SK-N-SH treated with all-trans-retinoic acid at 6 μM for 48 hours (cell line): ENCODE results near the gene OR5M8.

ENCODE experiments used
- ATAC-seq: fragments of 200-7000 bp; cut with Tn5 transposase; 3 replicates; pipeline ENCODE4 v1.9.1; 2020; ENCODE audit warnings: mild to moderate bottlenecking, moderate library complexity
- BACH2 ChIP-seq: fragments of 250-450 bp; sonication (Bioruptor Pico); IDR thresholded peaks from 2 replicates; pipeline ENCODE4 v1.9.0; 2021; ENCODE audit warnings: mild to moderate bottlenecking, borderline replicate concordance
- CREB5 ChIP-seq: fragments of 250-450 bp; sonication (Bioruptor Pico); IDR thresholded peaks from 2 replicates; pipeline ENCODE4 v1.5.1; 2020; ENCODE audit warnings: low read depth, mild to moderate bottlenecking, moderate library complexity
- CSRNP3 ChIP-seq: fragments of 250-450 bp; sonication (Bioruptor Pico); IDR thresholded peaks from 2 replicates; pipeline ENCODE4 v1.5.1; 2021; ENCODE audit warnings: mild to moderate bottlenecking, moderate library complexity
- ESRRG ChIP-seq: fragments of 250-450 bp; sonication (Bioruptor Pico); IDR thresholded peaks from 2 replicates; pipeline ENCODE4 v1.6.1; 2021; ENCODE audit warnings: mild to moderate bottlenecking
- GLIS3 ChIP-seq: fragments of 250-450 bp; sonication (Bioruptor Pico); IDR thresholded peaks from 2 replicates; pipeline ENCODE4 v1.5.0; 2020; ENCODE audit warnings: mild to moderate bottlenecking, moderate library complexity
- OSR1 ChIP-seq: fragments of 250-450 bp; sonication (Bioruptor Pico); IDR thresholded peaks from 2 replicates; pipeline ENCODE4 v1.8.0; 2022; ENCODE audit warnings: moderate library complexity, mild to moderate bottlenecking, inconsistent platforms
- PATZ1 ChIP-seq: fragments of 250-450 bp; sonication (Bioruptor Pico); IDR thresholded peaks from 2 replicates; pipeline ENCODE4 v1.8.0; 2020; ENCODE audit warnings: mild to moderate bottlenecking, moderate library complexity, borderline replicate concordance
- POU6F1 ChIP-seq: fragments of 250-450 bp; sonication (Bioruptor Pico); IDR thresholded peaks from 2 replicates; pipeline ENCODE4 v1.8.0; 2021; ENCODE audit warnings: low read depth, mild to moderate bottlenecking, moderate library complexity, borderline replicate concordance
- PPARA ChIP-seq: fragments of 250-450 bp; sonication (Bioruptor Pico); IDR thresholded peaks from 2 replicates; pipeline ENCODE4 v1.5.0; 2020; ENCODE audit warnings: mild to moderate bottlenecking, borderline replicate concordance
- RARB ChIP-seq: fragments of 250-450 bp; sonication (Bioruptor Pico); IDR thresholded peaks from 2 replicates; pipeline ENCODE4 v1.8.0; 2021; ENCODE audit warnings: mild to moderate bottlenecking, moderate library complexity
- TCF4 ChIP-seq: fragments of 250-450 bp; sonication (Bioruptor Pico); IDR thresholded peaks from 2 replicates; pipeline ENCODE4 v1.8.0; 2021; ENCODE audit warnings: mild to moderate bottlenecking, moderate library complexity, borderline replicate concordance
- TOX ChIP-seq: fragments of 250-450 bp; sonication (Bioruptor Pico); IDR thresholded peaks from 2 replicates; pipeline ENCODE4 v1.8.0; 2021; ENCODE audit warnings: mild to moderate bottlenecking, moderate library complexity, borderline replicate concordance
- ZC3H10 ChIP-seq: fragments of 250-450 bp; sonication (Bioruptor Pico); IDR thresholded peaks from 2 replicates; pipeline ENCODE4 v1.5.1; 2021; ENCODE audit warnings: mild to moderate bottlenecking, moderate library complexity
- ZFP3 ChIP-seq: fragments of 250-450 bp; sonication (Bioruptor Pico); IDR thresholded peaks from 2 replicates; pipeline ENCODE4 v1.5.0; 2020; ENCODE audit warnings: mild to moderate bottlenecking, moderate library complexity
- ZFP30 ChIP-seq: fragments of 450-650 bp; formaldehyde crosslinking; IDR thresholded peaks from 2 replicates; pipeline ENCODE4 v1.5.0; 2022; ENCODE audit warnings: mild to moderate bottlenecking, moderate library complexity
- ZNF565 ChIP-seq: fragments of 450-650 bp; formaldehyde crosslinking; conservative IDR thresholded peaks from 2 replicates; pipeline ENCODE4 v1.5.0; 2020; ENCODE audit warnings: low read depth, mild to moderate bottlenecking, moderate library complexity
- ZNF70 ChIP-seq: fragments of 450-650 bp; formaldehyde crosslinking; IDR thresholded peaks from 2 replicates; pipeline ENCODE4 v1.5.0; 2020; ENCODE audit warnings: mild to moderate bottlenecking, moderate library complexity
- ZNF8 ChIP-seq: fragments of 450-650 bp; formaldehyde crosslinking; IDR thresholded peaks from 2 replicates; pipeline ENCODE4 v1.5.0; 2020; ENCODE audit warnings: mild to moderate bottlenecking, moderate library complexity

The OR5M8 gene

GRCh38 chr11:56453521-56453920 lies 37.6 kb downstream of the OR5M8 start:
- no peak for ATAC-seq
- TF ChIP-seq RARB (CRISPR knock-in tag) (no peak), CSRNP3 (no peak), ZFP3 (CRISPR knock-in tag) (no peak), ZC3H10 (no peak), PATZ1 (CRISPR knock-in tag) (no peak), ZNF565 (no peak), ZFP30 (CRISPR knock-in tag) (no peak), ZNF8 (CRISPR knock-in tag) (no peak), BACH2 (no peak), POU6F1 (CRISPR knock-in tag) (no peak), CREB5 (CRISPR knock-in tag) (no peak), PPARA (no peak), GLIS3 (CRISPR knock-in tag) (no peak), ESRRG (CRISPR knock-in tag) (no peak), TCF4 (CRISPR knock-in tag) (no peak), ZNF70 (CRISPR knock-in tag) (no peak), TOX (CRISPR knock-in tag) (no peak), OSR1 (CRISPR knock-in tag) (no peak)
